Fibroblast of lung (primary cell): ENCODE measurements around the gene TBX10.

ENCODE experiments used
- CTCF ChIP-seq, 2 donors: IDR thresholded peaks in 1 of 2; conservative IDR thresholded peaks in 1 of 2; 1 replicate in 1 of 2; 2 replicates in 1 of 2; pipeline ENCODE4 v1.5.1; 2011 to 2012; ENCODE audit warnings: low read length in 2 of 2, control low read depth in 1 of 2, inconsistent platforms in 1 of 2, low read depth in 1 of 2, mild to moderate bottlenecking in 1 of 2
- EZH2 ChIP-seq: IDR thresholded peaks from 2 replicates; pipeline ENCODE4 v1.5.1; 2012; ENCODE audit warnings: low read length, control low read depth, mild to moderate bottlenecking; ENCODE audit errors: missing control alignments

DNA sequence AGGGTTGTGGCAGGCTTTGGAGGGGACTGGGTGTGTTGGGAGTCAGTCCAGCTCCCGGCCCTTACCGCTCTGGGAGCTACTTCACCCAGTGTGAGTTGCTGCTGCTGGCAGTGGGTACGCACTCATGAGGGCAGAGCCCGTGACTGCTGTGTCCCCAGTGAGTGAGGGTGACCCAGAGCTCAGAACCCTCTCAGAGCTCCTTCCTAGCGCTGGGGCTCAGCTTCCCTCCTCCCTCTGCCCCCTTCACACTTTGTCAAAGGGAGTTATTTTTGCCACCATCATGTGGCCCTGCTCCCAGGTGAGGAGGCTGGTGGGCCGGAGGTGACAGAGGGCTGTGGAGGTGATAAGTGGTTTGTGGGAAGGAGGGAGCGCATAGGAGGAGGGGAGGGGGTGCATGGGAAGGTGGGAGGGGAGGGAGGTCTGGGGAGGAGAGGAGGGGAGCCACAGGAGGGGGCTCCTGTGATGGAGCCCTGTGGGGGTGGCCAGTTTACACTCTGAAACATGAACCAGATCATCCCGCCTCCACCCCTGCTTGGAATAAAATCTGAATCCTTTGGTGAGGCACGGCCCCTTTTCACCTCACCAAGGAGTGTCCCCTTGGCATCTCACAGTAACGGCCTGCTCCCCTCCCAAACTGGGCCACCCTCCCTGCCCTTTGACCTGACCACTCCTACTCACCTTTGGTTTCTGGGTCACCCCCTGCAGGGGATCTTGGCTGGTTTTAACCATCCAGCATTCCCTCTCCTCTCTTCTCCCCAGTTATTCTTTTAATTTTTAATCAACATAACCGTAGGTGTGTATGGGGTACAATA is 22.9 kb downstream of the TBX10 start:
- TF ChIP-seq CTCF (conservative IDR thresholded peaks at IDR 0.05 in 1 of 2, IDR thresholded peaks at IDR 0.05 in 1 of 2; ENCODE audit: low read depth in 1 of 2, low read length in 2 of 2): no peak
- TF ChIP-seq EZH2: no peak
